DND-41 (cell line): ENCODE measurements around the gene RNPEPL1.

ENCODE experiments used
- CTCF ChIP-seq: IDR thresholded peaks from 2 replicates; pipeline ENCODE4 v1.5.1; 2012; ENCODE audit warnings: borderline replicate concordance, low read length, moderate library complexity, mild to moderate bottlenecking; ENCODE audit not compliant: poor library complexity, severe bottlenecking; ENCODE audit errors: extremely low read depth
- EZH2 ChIP-seq: IDR thresholded peaks from 3 replicates; pipeline ENCODE4 v1.6.1; 2012; ENCODE audit warnings: borderline replicate concordance, low read depth, mild to moderate bottlenecking, moderate library complexity, low read length, inconsistent platforms; ENCODE audit not compliant: severe bottlenecking

- TF ChIP-seq CTCF = peak; percentile 36
- no peak for TF ChIP-seq EZH2
These were observed 7.6 kb upstream of the RNPEPL1 start for GRCh38 chr2:240560480-240561324.
